Measurements from ENCODE around the gene LHX3.

Gene LHX3

DNA sequence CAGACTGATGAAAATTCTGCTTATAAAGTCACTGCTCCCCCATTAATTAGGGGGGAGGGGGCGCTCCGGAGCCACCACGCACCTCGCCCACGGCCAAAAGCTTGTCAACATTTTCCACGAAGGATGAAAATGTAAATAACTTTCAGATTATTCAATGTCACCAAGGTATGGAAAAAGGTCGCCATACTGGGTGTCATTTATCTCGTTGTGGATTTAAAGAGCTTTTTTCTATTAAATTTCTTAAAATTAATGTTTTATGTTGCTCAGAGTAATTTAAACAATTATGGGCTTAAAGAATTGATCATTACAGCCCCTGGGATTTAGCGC lies 13.0 kb downstream of the LHX3 start:
- CTCF ChIA-PET: no interaction called here
- no CpG with 5 or more reads among the region's 9 CpGs for WGBS (ENCODE audit: insufficient coverage)
- no peaks in the 10 kb centered on the region for H3K36me3 ChIP-seq (ENCODE audit: control insufficient read depth in 4 of 4, insufficient read depth in 4 of 4, low read length in 3 of 4)
- DNase-seq: no peak
- POLR2A ChIA-PET: interaction anchor here (0.6 kb wide), 1 partner anchor 111 kb away, joined by 4 read pairs; no protein-coding TSS in a partner anchor
- H3K27me3 ChIP-seq (replicated peaks in 2 of 5; ENCODE audit: control insufficient read depth in 4 of 5, insufficient read depth in 5 of 5, low read length in 4 of 5): peaks cover 0 to 99% (median 39%) of the 10 kb centered on the region in 5 experiments
- no peaks in the 10 kb centered on the region for H3K9me3 ChIP-seq (ENCODE audit: control extremely low read depth in 1 of 5, control insufficient read depth in 4 of 5, insufficient read depth in 2 of 5, low read depth in 1 of 5, low read length in 4 of 5)
- peaks cover 0 to 3% (median 0%) of the 10 kb centered on the region in 4 experiments for H3K4me1 ChIP-seq (ENCODE audit: control extremely low read depth in 1 of 4, control insufficient read depth in 4 of 4, insufficient read depth in 4 of 4, low read length in 3 of 4)
- no peak overlapping the region for H3K27ac ChIP-seq (ENCODE audit: insufficient read depth in 1 of 2, low read depth in 1 of 2, low read length in 2 of 2, poor library complexity in 1 of 2, severe bottlenecking in 2 of 2)
- H3K4me3 ChIP-seq (ENCODE audit: control insufficient read depth in 1 of 7, extremely low read depth in 1 of 7, insufficient read depth in 4 of 7, low read depth in 2 of 7, low read length in 6 of 7): no peak overlapping the region

DNA sequence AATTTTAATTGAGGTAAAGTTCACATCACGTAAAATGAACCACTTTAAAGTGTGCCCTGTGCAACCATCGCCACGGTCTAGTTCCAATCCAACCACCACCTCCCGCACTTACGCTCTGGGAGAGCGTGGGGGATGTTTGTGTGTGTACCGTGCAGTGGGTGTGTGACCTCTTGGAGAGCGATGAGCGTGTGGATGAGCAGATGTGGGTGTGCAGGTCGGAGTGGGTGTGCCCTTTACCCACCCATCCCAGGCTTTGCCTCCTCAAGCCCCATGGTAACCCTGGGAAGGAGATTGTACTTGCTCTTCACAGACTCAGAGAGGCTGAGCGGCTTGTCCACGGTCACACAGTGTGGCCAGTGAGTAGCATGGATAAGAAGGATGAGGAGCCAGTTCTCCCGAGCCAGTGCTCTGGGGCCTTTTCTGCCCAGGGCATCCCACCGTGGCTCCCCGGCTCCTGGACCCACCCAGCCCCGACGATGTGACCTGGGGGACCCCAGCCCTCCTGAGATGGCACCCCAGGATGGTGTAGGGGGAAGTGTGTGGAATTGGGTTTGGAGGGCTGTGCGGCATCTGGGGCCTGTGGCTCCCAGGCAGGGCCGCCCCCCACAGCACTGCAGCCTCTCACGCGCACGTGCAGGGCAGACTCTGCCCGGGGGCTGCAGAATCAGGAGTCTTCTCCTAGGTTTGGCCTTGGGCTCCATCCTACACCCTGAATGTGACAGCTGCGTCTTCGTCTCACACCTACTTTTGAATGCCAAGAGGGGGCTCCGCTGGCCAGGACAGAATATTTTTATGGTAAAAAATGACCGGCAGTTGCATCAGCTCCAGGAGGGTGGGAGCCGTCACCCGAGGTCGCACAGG lies 13.6 kb downstream of the LHX3 start:
- Histone ChIP-seq H3K27me3 (replicated peaks in 2 of 5; ENCODE audit: control insufficient read depth in 4 of 5, insufficient read depth in 5 of 5, low read length in 4 of 5) (peaks cover 0 to 99% (median 34%) of the 10 kb centered on the region in 5 experiments), H3K4me1 (ENCODE audit: control extremely low read depth in 1 of 4, control insufficient read depth in 4 of 4, insufficient read depth in 4 of 4, low read length in 3 of 4) (peaks cover 0 to 3% (median 0%) of the 10 kb centered on the region in 4 experiments), H3K4me3 (ENCODE audit: control insufficient read depth in 1 of 7, extremely low read depth in 1 of 7, insufficient read depth in 4 of 7, low read depth in 2 of 7, low read length in 6 of 7) (no peak overlapping the region), H3K9me3 (ENCODE audit: control extremely low read depth in 1 of 5, control insufficient read depth in 4 of 5, insufficient read depth in 2 of 5, low read depth in 1 of 5, low read length in 4 of 5) (no peaks in the 10 kb centered on the region), H3K36me3 (ENCODE audit: control insufficient read depth in 4 of 4, insufficient read depth in 4 of 4, low read length in 3 of 4) (no peaks in the 10 kb centered on the region), H3K27ac (ENCODE audit: insufficient read depth in 1 of 2, low read depth in 1 of 2, low read length in 2 of 2, poor library complexity in 1 of 2, severe bottlenecking in 2 of 2) (no peak overlapping the region)
- CTCF ChIA-PET: no interaction called here
- WGBS (ENCODE audit: insufficient coverage): 35% methylated on average over 11 of the region's 30 CpGs
- no peak for DNase-seq
- POLR2A ChIA-PET: no interaction called here

DNA sequence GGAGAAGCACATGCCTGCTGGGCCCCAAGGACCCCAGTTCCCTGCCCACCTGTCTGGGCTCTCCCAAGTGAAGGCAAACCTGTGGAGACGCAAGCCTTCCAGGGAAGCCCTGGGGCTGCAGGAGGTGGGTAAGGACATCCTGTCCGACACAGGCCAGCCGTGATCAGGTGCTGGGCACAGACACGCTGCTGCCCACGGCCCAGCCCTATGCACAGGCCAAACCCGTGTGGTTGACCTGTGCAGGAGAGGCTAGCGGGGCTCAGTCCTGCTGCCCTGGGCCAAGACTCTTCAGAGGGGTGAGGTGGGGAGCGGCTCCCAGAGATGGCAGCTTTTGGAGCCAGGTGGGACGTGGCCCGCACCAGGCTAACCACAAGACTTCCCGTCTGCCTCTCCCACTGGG lies 14.3 kb downstream of the LHX3 start:
- Histone ChIP-seq H3K36me3 (ENCODE audit: control insufficient read depth in 4 of 4, insufficient read depth in 4 of 4, low read length in 3 of 4) (no peaks in the 10 kb centered on the region), H3K4me3 (ENCODE audit: control insufficient read depth in 1 of 7, extremely low read depth in 1 of 7, insufficient read depth in 4 of 7, low read depth in 2 of 7, low read length in 6 of 7) (no peak overlapping the region), H3K4me1 (ENCODE audit: control extremely low read depth in 1 of 4, control insufficient read depth in 4 of 4, insufficient read depth in 4 of 4, low read length in 3 of 4) (peaks cover 0 to 3% (median 0%) of the 10 kb centered on the region in 4 experiments), H3K27ac (ENCODE audit: insufficient read depth in 1 of 2, low read depth in 1 of 2, low read length in 2 of 2, poor library complexity in 1 of 2, severe bottlenecking in 2 of 2) (no peak overlapping the region), H3K9me3 (ENCODE audit: control extremely low read depth in 1 of 5, control insufficient read depth in 4 of 5, insufficient read depth in 2 of 5, low read depth in 1 of 5, low read length in 4 of 5) (no peaks in the 10 kb centered on the region), H3K27me3 (replicated peaks in 2 of 5; ENCODE audit: control insufficient read depth in 4 of 5, insufficient read depth in 5 of 5, low read length in 4 of 5) (peaks cover 0 to 97% (median 29%) of the 10 kb centered on the region in 5 experiments)
- DNase-seq: no peak
- 42% methylated on average over 9 of the region's 11 CpGs for WGBS (ENCODE audit: insufficient coverage)
- ChIA-PET POLR2A (no interaction called here), CTCF (interaction anchor here (1.0 kb wide), 1 partner anchor 51 kb away, joined by 3 read pairs; no protein-coding TSS in a partner anchor)

DNA sequence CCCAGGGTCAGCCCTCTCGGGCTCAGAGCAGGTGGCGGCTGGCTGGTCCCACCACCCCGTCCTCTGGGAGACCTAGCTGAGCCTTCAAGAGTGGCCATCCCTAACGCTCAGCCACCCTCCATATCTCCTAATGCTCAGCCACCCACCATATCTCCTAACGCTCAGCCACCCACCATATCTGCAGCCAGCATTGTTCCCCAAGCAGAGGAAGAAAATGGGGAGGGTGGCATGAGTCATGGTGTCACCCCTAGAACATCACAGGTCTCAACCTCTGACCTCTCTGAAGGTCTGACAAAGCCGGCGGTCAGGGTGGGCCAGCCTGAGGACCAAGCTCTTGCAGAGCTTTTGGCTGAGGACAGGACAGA lies 14.7 kb downstream of the LHX3 start:
- CTCF ChIA-PET: interaction anchor here (1.0 kb wide), 1 partner anchor 52 kb away, joined by 3 read pairs; no protein-coding TSS in a partner anchor
- peak in 1 of 3 donors; percentile 22 for DNase-seq
- Histone ChIP-seq H3K4me1 (ENCODE audit: control extremely low read depth in 1 of 4, control insufficient read depth in 4 of 4, insufficient read depth in 4 of 4, low read length in 3 of 4) (peaks cover 0 to 3% (median 0%) of the 10 kb centered on the region in 4 experiments), H3K36me3 (ENCODE audit: control insufficient read depth in 4 of 4, insufficient read depth in 4 of 4, low read length in 3 of 4) (no peaks in the 10 kb centered on the region), H3K4me3 (ENCODE audit: control insufficient read depth in 1 of 7, extremely low read depth in 1 of 7, insufficient read depth in 4 of 7, low read depth in 2 of 7, low read length in 6 of 7) (no peak overlapping the region), H3K9me3 (ENCODE audit: control extremely low read depth in 1 of 5, control insufficient read depth in 4 of 5, insufficient read depth in 2 of 5, low read depth in 1 of 5, low read length in 4 of 5) (no peaks in the 10 kb centered on the region), H3K27ac (ENCODE audit: insufficient read depth in 1 of 2, low read depth in 1 of 2, low read length in 2 of 2, poor library complexity in 1 of 2, severe bottlenecking in 2 of 2) (no peak overlapping the region), H3K27me3 (replicated peaks in 2 of 5; ENCODE audit: control insufficient read depth in 4 of 5, insufficient read depth in 5 of 5, low read length in 4 of 5) (peaks cover 0 to 98% (median 26%) of the 10 kb centered on the region in 5 experiments)
- POLR2A ChIA-PET: no interaction called here
- 100% methylated on average over 2 of the region's 7 CpGs for WGBS (ENCODE audit: insufficient coverage)

DNA sequence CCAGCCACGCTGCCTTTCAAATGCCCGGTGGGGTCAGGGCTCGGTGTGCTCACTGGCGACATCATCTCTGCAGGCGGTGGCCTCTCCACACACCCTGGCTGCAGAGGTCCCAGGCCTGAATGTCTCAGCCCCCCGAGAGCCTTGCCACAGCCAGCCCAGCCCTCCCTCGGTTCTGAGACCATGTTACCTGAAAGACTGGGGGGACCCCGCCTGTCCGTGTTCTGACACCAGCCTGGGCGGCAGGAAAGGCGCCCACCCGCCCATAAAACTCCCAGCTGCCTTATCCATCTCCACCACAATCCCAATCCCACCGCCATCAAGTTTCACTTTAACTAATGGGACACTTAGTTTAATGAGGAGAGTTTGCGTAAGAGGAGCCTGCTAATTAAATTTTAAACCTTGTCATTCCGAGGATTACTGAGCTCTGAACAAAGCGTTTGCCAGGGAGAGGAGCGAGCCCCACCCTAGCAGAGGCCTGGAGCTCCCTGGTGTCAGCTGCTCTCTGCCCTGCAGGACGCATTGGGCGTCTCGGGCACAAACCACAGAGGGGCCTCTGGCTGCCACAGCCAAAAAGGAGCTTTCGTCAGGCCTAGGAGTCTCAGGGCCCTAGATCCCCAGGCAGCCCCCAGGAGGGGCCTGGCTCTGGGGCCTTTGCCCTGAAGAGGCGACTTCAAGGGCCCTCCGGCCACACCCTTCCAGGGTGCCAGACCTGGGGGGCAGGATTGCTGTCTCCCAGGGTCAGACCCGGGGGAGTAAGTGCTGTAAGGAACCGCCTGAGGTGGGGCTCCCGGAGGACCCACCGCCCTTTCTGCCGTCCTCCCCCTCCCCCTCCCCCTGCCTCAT lies 15.3 kb downstream of the LHX3 start:
- H3K36me3 ChIP-seq (ENCODE audit: control insufficient read depth in 4 of 4, insufficient read depth in 4 of 4, low read length in 3 of 4): no peaks in the 10 kb centered on the region
- H3K27me3 ChIP-seq (replicated peaks in 2 of 5; ENCODE audit: control insufficient read depth in 4 of 5, insufficient read depth in 5 of 5, low read length in 4 of 5): peaks cover 0 to 97% (median 24%) of the 10 kb centered on the region in 5 experiments
- no peak overlapping the region for H3K27ac ChIP-seq (ENCODE audit: insufficient read depth in 1 of 2, low read depth in 1 of 2, low read length in 2 of 2, poor library complexity in 1 of 2, severe bottlenecking in 2 of 2)
- POLR2A ChIA-PET: no interaction called here
- no peaks in the 10 kb centered on the region for H3K9me3 ChIP-seq (ENCODE audit: control extremely low read depth in 1 of 5, control insufficient read depth in 4 of 5, insufficient read depth in 2 of 5, low read depth in 1 of 5, low read length in 4 of 5)
- WGBS (ENCODE audit: insufficient coverage): 29% methylated on average over 15 of the region's 28 CpGs
- H3K4me3 ChIP-seq (ENCODE audit: control insufficient read depth in 1 of 7, extremely low read depth in 1 of 7, insufficient read depth in 4 of 7, low read depth in 2 of 7, low read length in 6 of 7): no peak overlapping the region
- DNase-seq: peak in 1 of 3 donors; percentile 23
- peaks cover 0 to 3% (median 0%) of the 10 kb centered on the region in 4 experiments for H3K4me1 ChIP-seq (ENCODE audit: control extremely low read depth in 1 of 4, control insufficient read depth in 4 of 4, insufficient read depth in 4 of 4, low read length in 3 of 4)
- CTCF ChIA-PET: interaction anchor here (1.0 kb wide), 1 partner anchor 52 kb away, joined by 3 read pairs; no protein-coding TSS in a partner anchor

DNA sequence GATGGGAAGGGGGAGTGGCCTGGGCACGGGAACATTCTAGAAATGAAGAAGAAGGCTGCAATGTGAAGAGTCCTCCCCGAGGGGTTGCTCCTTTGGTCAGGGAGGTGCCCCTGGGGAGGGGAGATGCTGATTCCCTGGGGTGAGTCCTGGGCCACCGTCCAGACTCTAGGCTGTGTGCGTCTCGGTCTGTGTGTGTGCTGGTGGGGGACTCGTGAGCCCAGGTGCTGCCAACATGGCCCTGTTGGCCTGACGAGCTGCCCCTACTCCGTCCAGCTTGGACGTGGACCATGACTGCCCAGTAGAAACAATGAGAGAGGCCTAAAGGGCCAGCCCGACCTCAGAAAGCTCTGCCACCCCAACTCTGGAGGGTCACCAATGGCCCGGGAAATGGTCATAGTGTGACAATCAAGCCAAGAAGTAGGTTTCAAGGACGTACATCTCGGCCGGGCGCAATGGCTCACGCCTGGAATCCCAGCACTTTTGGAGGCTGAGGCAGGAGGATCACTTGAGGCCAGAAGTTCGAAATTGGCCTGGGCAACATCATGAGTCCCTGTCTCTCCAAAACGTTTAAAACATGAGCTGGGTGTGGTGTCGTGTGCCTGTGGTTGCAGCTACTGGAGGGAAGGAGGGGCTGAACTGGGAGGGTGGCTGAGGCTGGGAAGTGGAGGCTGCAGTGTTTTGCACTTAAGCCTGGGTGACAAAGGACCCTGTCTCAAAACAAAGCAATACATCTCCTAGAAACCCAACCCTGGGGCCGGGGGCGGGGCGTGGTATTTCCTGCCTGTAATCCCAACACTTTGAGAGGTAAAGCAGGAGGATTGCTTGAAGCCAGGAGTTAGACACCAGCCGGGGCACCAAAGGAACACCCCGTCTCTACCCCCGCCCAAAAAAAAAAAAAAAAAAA lies 17.0 kb downstream of the LHX3 start:
- WGBS (ENCODE audit: insufficient coverage): 86% methylated on average over 23 of the region's 25 CpGs
- H3K27me3 ChIP-seq (replicated peaks in 2 of 5; ENCODE audit: control insufficient read depth in 4 of 5, insufficient read depth in 5 of 5, low read length in 4 of 5): peaks cover 0 to 85% (median 23%) of the 10 kb centered on the region in 5 experiments
- POLR2A ChIA-PET: no interaction called here

More for the DNA sequence above, 17.0 kb downstream of the LHX3 start:
- no peak for DNase-seq
- Histone ChIP-seq H3K27ac (ENCODE audit: insufficient read depth in 1 of 2, low read depth in 1 of 2, low read length in 2 of 2, poor library complexity in 1 of 2, severe bottlenecking in 2 of 2) (no peak overlapping the region), H3K4me3 (ENCODE audit: control insufficient read depth in 1 of 7, extremely low read depth in 1 of 7, insufficient read depth in 4 of 7, low read depth in 2 of 7, low read length in 6 of 7) (no peak overlapping the region), H3K9me3 (ENCODE audit: control extremely low read depth in 1 of 5, control insufficient read depth in 4 of 5, insufficient read depth in 2 of 5, low read depth in 1 of 5, low read length in 4 of 5) (no peaks in the 10 kb centered on the region), H3K36me3 (ENCODE audit: control insufficient read depth in 4 of 4, insufficient read depth in 4 of 4, low read length in 3 of 4) (no peaks in the 10 kb centered on the region), H3K4me1 (ENCODE audit: control extremely low read depth in 1 of 4, control insufficient read depth in 4 of 4, insufficient read depth in 4 of 4, low read length in 3 of 4) (no peaks in the 10 kb centered on the region)
- CTCF ChIA-PET: interaction anchor here (1.2 to 1.7 kb wide), 2 partner anchors 13 to 43 kb away, joined by 3 to 4 read pairs; no protein-coding TSS in a partner anchor

Data from common myeloid progenitor, CD34-positive (primary cell).